HepG2 (cell line): ENCODE data around the gene KANK3. TPM values are rescaled to one million over a fixed set of nuclear protein-coding genes. Genes with fewer than 3 reads are reported as not detected.

Experiments
- BHLHE40 ChIP-seq: IDR thresholded peaks from 2 replicates; pipeline ENCODE4 v1.6.1; 2011; ENCODE audit warnings: low read length, improper control_type of control experiment
- CBFB ChIP-seq: sonication (generic); formaldehyde crosslinking; IDR thresholded peaks from 2 replicates; pipeline ENCODE4 v1.4.0; 2020; ENCODE audit warnings: missing genetic modification reagents
- FOXA3 ChIP-seq: IDR thresholded peaks from 2 replicates; pipeline ENCODE4 v1.6.1; 2016; ENCODE audit warnings: missing genetic modification reagents, missing compliant biosample characterization
- HHEX ChIP-seq: IDR thresholded peaks from 2 replicates; pipeline ENCODE4 v1.6.1; 2016; ENCODE audit warnings: control low read depth
- KLF13 ChIP-seq: sonication (generic); formaldehyde crosslinking; IDR thresholded peaks from 2 replicates; pipeline ENCODE4 v1.4.0; 2020; ENCODE audit warnings: mild to moderate bottlenecking, missing genetic modification reagents
- MIXL1 ChIP-seq: IDR thresholded peaks from 2 replicates; pipeline ENCODE4 v1.6.1; 2016
- SKIL ChIP-seq: sonication (generic); formaldehyde crosslinking; IDR thresholded peaks from 2 replicates; pipeline ENCODE4 v1.8.0; 2022; ENCODE audit warnings: missing genetic modification reagents, mild to moderate bottlenecking, moderate library complexity, borderline replicate concordance
- SOX13 ChIP-seq, 3 experiments: fragments of 450-650 bp in 1 of 3; sonication (generic) in 1 of 3; formaldehyde crosslinking in 1 of 3; IDR thresholded peaks in 2 of 3; conservative IDR thresholded peaks in 1 of 3; 2 replicates each; pipeline versions ENCODE4 v1.5.0 to v1.6.1; 2016 to 2020; ENCODE audit warnings: antibody characterized with exemption in 1 of 3, mild to moderate bottlenecking in 1 of 3, missing compliant biosample characterization in 1 of 3, missing genetic modification reagents in 1 of 3, moderate library complexity in 1 of 3
- ZBTB43 ChIP-seq: sonication (generic); formaldehyde crosslinking; conservative IDR thresholded peaks from 2 replicates; pipeline ENCODE4 v1.4.0; 2020; ENCODE audit warnings: missing genetic modification reagents
- ZC3H4 ChIP-seq: sonication (generic); formaldehyde crosslinking; IDR thresholded peaks from 2 replicates; pipeline ENCODE4 v1.4.0; 2020; ENCODE audit warnings: missing genetic modification reagents, borderline replicate concordance
- ZFP36L1 ChIP-seq: sonication (generic); formaldehyde crosslinking; IDR thresholded peaks from 2 replicates; pipeline ENCODE4 v1.8.0; 2022; ENCODE audit warnings: mild to moderate bottlenecking, missing genetic modification reagents, moderate library complexity
- ZFP62 ChIP-seq: sonication (generic); formaldehyde crosslinking; IDR thresholded peaks from 2 replicates; pipeline ENCODE4 v1.4.0; 2020; ENCODE audit warnings: missing genetic modification reagents
- ZHX1 ChIP-seq: sonication (generic); formaldehyde crosslinking; IDR thresholded peaks from 2 replicates; pipeline ENCODE4 v1.8.1; 2022; ENCODE audit warnings: low read depth, mild to moderate bottlenecking, missing genetic modification reagents
- ZNF17 ChIP-seq: sonication (generic); formaldehyde crosslinking; IDR thresholded peaks from 2 replicates; pipeline ENCODE4 v1.5.0; 2020; ENCODE audit warnings: mild to moderate bottlenecking, missing genetic modification reagents
- ZNF205 ChIP-seq: IDR thresholded peaks from 2 replicates; pipeline ENCODE4 v1.6.1; 2018; ENCODE audit warnings: missing biosample characterization, missing genetic modification reagents
- ZNF619 ChIP-seq: sonication (generic); formaldehyde crosslinking; IDR thresholded peaks from 2 replicates; pipeline ENCODE4 v1.4.0; 2020; ENCODE audit warnings: mild to moderate bottlenecking, missing genetic modification reagents
- ZNF83 ChIP-seq: sonication (generic); formaldehyde crosslinking; IDR thresholded peaks from 2 replicates; pipeline ENCODE4 v1.4.0; 2020; ENCODE audit warnings: missing genetic modification reagents, mild to moderate bottlenecking, borderline replicate concordance
- polyA plus RNA-seq, 8 experiments: library from polyadenylated mRNA; depleted of rRNA in 3 of 8; stranded (reverse) in 7 of 8; unstranded in 1 of 8; fragments of >200 nt; fragmentation: Illumina TruSeq in 4 of 8; extraction: Trizol in 4 of 8; gene quantifications; 2 replicates each; pipeline versions ENCODE4 v1.2.1 to v1.2.3, GENCODE V29; 2011 to 2016; ENCODE audit warnings: low read depth in 4 of 8, missing spikeins in 1 of 8, mixed read lengths in 1 of 8; ENCODE audit not compliant: insufficient read depth in 1 of 8
- total RNA-seq, 5 experiments: library from RNA; depleted of rRNA; stranded (reverse); fragments of >200 nt; fragmentation: Illumina TruSeq; extraction: Trizol; gene quantifications; 2 replicates each; pipeline ENCODE4 v1.2.3, GENCODE V29; 2016; ENCODE audit warnings: low read depth in 1 of 5
- TF ChIP-seq, protein P1 (sequence below): IDR thresholded peaks from 2 replicates; pipeline ENCODE4 v1.6.1; 2016; ENCODE audit warnings: missing genetic modification reagents, missing compliant biosample characterization
- TF ChIP-seq, protein P2 (sequence below): sonication (generic); formaldehyde crosslinking; IDR thresholded peaks from 2 replicates; pipeline ENCODE4 v1.4.0; 2020; ENCODE audit warnings: missing genetic modification reagents

KANK3 gene
- total and polyA plus RNA-seq, 2 of the 13 experiments (the other 11 are each of a cell fraction or from before 2014, with no cell fraction given): 0.15 to 0.20 TPM

DNA sequence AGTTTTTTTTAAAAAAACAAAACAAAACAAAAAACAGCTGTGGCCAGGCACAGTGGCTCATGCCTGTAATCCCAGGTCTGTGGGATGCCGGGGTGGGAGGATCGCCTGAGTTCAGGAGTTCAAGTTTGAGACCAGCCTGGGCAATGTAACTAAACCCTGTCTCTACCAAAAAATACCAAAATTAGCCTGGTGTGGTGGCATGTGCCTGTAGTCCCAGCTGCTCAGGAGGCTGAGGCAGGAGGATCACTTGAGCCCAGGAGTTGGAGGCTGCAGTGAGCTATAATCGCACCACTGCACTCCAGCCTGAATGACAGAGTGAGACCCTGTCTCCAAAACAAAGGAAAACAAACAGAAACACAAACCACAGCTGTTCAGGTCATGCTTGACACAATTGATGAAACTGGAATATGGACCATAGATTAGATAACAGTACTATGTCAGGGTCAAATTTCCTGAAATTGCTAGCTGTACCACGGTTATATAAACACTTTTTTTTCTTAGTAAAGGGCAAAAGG, 14.0 kb upstream of the KANK3 start (continued):
- TF ChIP-seq ZBTB43 (CRISPR knock-in tag): peak; percentile 92
- TF ChIP-seq ZFP36L1 (CRISPR knock-in tag): peak; percentile 90; the same call in 1 of the 2 replicates
- TF ChIP-seq SOX13 (IDR thresholded peaks at IDR 0.05): peak; percentile 98
- TF ChIP-seq SOX13 (CRISPR knock-in tag; conservative IDR thresholded peaks at IDR 0.05 in 1 of 2, IDR thresholded peaks at IDR 0.05 in 1 of 2): peak in 1 of 2 experiments; percentile 100; a peak in 2 of 4 replicates
- no peak for TF ChIP-seq ZC3H4 (CRISPR knock-in tag)
- TF ChIP-seq ZHX1 (CRISPR knock-in tag): peak; percentile 59; the same call in 1 of the 2 replicates
- peak; percentile 83; the same call in 1 of the 2 replicates for TF ChIP-seq CBFB
- peak; percentile 59; the same call in 1 of the 2 replicates for TF ChIP-seq BHLHE40
- TF ChIP-seq SKIL (CRISPR knock-in tag): peak; percentile 94
- peak; percentile 72; the same call in 1 of the 2 replicates for TF ChIP-seq ZNF205
- peak; percentile 35; the same call in 1 of the 2 replicates for TF ChIP-seq ZNF83
- TF ChIP-seq KLF13 (CRISPR knock-in tag): no peak
- peak; percentile 91 for TF ChIP-seq FOXA3 (CRISPR knock-in tag)
- TF ChIP-seq, protein P1, sequence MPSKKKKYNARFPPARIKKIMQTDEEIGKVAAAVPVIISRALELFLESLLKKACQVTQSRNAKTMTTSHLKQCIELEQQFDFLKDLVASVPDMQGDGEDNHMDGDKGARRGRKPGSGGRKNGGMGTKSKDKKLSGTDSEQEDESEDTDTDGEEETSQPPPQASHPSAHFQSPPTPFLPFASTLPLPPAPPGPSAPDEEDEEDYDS (CRISPR knock-in tag): 0 out of 2 replicates have a peak, but pooled peaks have one; percentile 36
- TF ChIP-seq HHEX (CRISPR knock-in tag): peak; percentile 79
- TF ChIP-seq ZNF619 (CRISPR knock-in tag): no peak
- no peak for TF ChIP-seq ZFP62
- no peak for TF ChIP-seq ZNF17
- TF ChIP-seq MIXL1 (CRISPR knock-in tag): peak; percentile 95
- TF ChIP-seq, protein P2, sequence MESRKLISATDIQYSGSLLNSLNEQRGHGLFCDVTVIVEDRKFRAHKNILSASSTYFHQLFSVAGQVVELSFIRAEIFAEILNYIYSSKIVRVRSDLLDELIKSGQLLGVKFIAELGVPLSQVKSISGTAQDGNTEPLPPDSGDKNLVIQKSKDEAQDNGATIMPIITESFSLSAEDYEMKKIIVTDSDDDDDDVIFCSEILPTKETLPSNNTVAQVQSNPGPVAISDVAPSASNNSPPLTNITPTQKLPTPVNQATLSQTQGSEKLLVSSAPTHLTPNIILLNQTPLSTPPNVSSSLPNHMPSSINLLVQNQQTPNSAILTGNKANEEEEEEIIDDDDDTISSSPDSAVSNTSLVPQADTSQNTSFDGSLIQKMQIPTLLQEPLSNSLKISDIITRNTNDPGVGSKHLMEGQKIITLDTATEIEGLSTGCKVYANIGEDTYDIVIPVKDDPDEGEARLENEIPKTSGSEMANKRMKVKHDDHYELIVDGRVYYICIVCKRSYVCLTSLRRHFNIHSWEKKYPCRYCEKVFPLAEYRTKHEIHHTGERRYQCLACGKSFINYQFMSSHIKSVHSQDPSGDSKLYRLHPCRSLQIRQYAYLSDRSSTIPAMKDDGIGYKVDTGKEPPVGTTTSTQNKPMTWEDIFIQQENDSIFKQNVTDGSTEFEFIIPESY (CRISPR knock-in tag): peak; percentile 64
